OCI-LY7 (cell line): ENCODE results near the gene MFRP. TPM values are rescaled to one million over a fixed set of nuclear protein-coding genes. Genes with fewer than 3 reads are reported as not detected.

Experiments
- BruUV-seq: library from RNA; stranded (reverse); fragments of 400-500 nt; replicated peaks from 2 replicates; lab custom pipeline; 2021; lab: Mats Ljungman, UMichigan
- CTCF ChIA-PET: fragments of 300-600 bp; sonication (Branson Sonifier 250); formaldehyde crosslinking; loops from one replicate; lab custom pipeline; 2022; ENCODE audit warnings: antibody characterized with exemption; ENCODE audit not compliant: unreplicated experiment; lab: Charles Lee
- POLR2A ChIA-PET: fragments of 300-600 bp; sonication (Branson Sonifier 250); formaldehyde crosslinking; loops from one replicate; lab custom pipeline; 2022; ENCODE audit warnings: antibody characterized with exemption; lab: Charles Lee
- DNase-seq: peaks from one replicate; pipeline ENCODE4 v3.0.0-alpha.2; 2015; ENCODE audit warnings: low spot score
- H2AFZ ChIP-seq: fragments of 200-600 bp; sonication (generic), shearing (Covaris generic); 2 replicates; pipeline ENCODE4 v1.6.1; 2014; ENCODE audit warnings: mild to moderate bottlenecking, antibody characterized with exemption, low read length, moderate library complexity
- H3K27ac ChIP-seq: fragments of 200-600 bp; sonication (generic); 2 replicates; pipeline ENCODE4 v1.5.1; 2014; ENCODE audit warnings: mixed run types, low read depth, mild to moderate bottlenecking, moderate library complexity, low read length, inconsistent platforms; ENCODE audit not compliant: poor library complexity, severe bottlenecking
- H3K36me3 ChIP-seq: fragments of 200-600 bp; sonication (generic); 2 replicates; pipeline ENCODE4 v1.6.1; 2014; ENCODE audit warnings: mild to moderate bottlenecking, antibody characterized with exemption, low read length, moderate library complexity, mixed read lengths; ENCODE audit not compliant: insufficient read depth
- H3K4me1 ChIP-seq: fragments of 200-600 bp; sonication (generic); 2 replicates; pipeline ENCODE4 v1.5.1; 2014; ENCODE audit warnings: mild to moderate bottlenecking, low read length; ENCODE audit not compliant: insufficient read depth, poor library complexity, severe bottlenecking
- H3K4me2 ChIP-seq: fragments of 200-600 bp; sonication (generic); 2 replicates; pipeline ENCODE4 v1.6.1; 2014; ENCODE audit warnings: mild to moderate bottlenecking, low read length
- H3K4me3 ChIP-seq: fragments of 200-600 bp; sonication (generic); 2 replicates; pipeline ENCODE4 v1.5.1; 2014; ENCODE audit warnings: mild to moderate bottlenecking, low read depth, low read length; ENCODE audit not compliant: poor library complexity, severe bottlenecking
- H3K79me2 ChIP-seq: fragments of 200-600 bp; sonication (generic); 2 replicates; pipeline ENCODE4 v1.6.1; 2016; ENCODE audit warnings: low read depth, mild to moderate bottlenecking, low read length, moderate library complexity, mixed read lengths; ENCODE audit not compliant: insufficient read depth
- H3K9me2 ChIP-seq: fragments of 200-600 bp; sonication (generic); 2 replicates; pipeline ENCODE4 v1.6.1; 2016; ENCODE audit warnings: mild to moderate bottlenecking, low read length, mixed read lengths; ENCODE audit not compliant: insufficient read depth
- H3K9me3 ChIP-seq: fragments of 200-600 bp; sonication (generic); 2 replicates; pipeline ENCODE4 v1.6.1; 2014; ENCODE audit warnings: mild to moderate bottlenecking, mixed run types, low read length, mixed read lengths
- H4K20me1 ChIP-seq: fragments of 200-600 bp; sonication (generic); 2 replicates; pipeline ENCODE4 v1.6.1; 2014; ENCODE audit warnings: mild to moderate bottlenecking, antibody characterized with exemption, low read length, moderate library complexity, mixed read lengths; ENCODE audit not compliant: insufficient read depth
- EZH2phosphoT487 ChIP-seq: fragments of 200-600 bp; sonication (generic); IDR thresholded peaks from 2 replicates; pipeline ENCODE4 v1.6.1; 2018; ENCODE audit warnings: low read depth, borderline replicate concordance, mild to moderate bottlenecking, mixed run types, antibody characterized with exemption, low read length, moderate library complexity, mixed read lengths
- intact Hi-C: fragments of 100-400 bp; cut with micrococcal nuclease; formaldehyde crosslinking; loops from one replicate; pipeline ENCODE4 v1.10.0; 2022; ENCODE audit not compliant: unreplicated experiment
- total RNA-seq, 2 experiments: library from RNA; depleted of rRNA in 1 of 2; stranded (reverse); fragments of >200 nt in 1 of 2; shearing (Covaris generic) in 1 of 2; gene quantifications; 2 replicates each; pipeline ENCODE4 v1.2.3, GENCODE V29; 2014 to 2022
- TF ChIP-seq, protein P1 (sequence below): fragments of 200-600 bp; sonication (generic); conservative IDR thresholded peaks from 2 replicates; pipeline ENCODE4 v1.5.1; 2014; ENCODE audit warnings: mild to moderate bottlenecking, antibody characterized with exemption, low read length, moderate library complexity, mixed read lengths

Gene MFRP
- total RNA-seq, 2 experiments from 2014 or later = not detected

DNA sequence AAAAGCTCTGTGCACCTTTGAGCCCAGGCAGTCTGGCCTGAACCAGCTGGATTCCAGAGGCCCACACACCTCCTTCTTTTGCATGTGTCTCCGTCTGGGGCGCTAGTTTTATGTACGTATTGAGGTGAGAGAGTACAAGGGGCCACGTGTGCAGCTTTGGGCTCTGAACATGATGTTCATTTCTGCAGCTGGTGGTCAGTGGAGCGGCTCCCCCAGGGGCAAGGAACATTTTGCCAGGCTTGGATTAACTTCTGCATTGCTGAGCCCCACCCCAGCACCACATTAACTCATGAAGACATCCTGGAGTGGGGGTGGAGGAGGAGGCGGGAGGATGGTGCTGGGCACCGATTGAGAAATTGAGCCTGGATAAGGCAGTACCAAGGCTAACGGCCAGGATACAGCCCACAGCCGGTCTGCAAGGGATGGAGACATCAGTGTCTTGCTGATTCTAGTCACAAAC lies 21.2 kb upstream of the MFRP start:
- Histone ChIP-seq H3K27ac (peak overlapping the region; percentile 52), H3K9me2 (no peaks in the 10 kb centered on the region), H3K4me2 (peak overlapping the region; percentile 61), H3K4me3 (peak overlapping the region; percentile 20), H3K36me3 (no peaks in the 10 kb centered on the region), H3K79me2 (peaks cover 11% of the 10 kb centered on the region), H4K20me1 (no peaks in the 10 kb centered on the region), H2AFZ (no peak overlapping the region), H3K4me1 (peaks cover 81% of the 10 kb centered on the region), H3K9me3 (no peaks in the 10 kb centered on the region)
- no TSS peak for BruUV-seq
- peak; percentile 77 for DNase-seq
- TF ChIP-seq EZH2phosphoT487 = no peak
- TF ChIP-seq, protein P1, sequence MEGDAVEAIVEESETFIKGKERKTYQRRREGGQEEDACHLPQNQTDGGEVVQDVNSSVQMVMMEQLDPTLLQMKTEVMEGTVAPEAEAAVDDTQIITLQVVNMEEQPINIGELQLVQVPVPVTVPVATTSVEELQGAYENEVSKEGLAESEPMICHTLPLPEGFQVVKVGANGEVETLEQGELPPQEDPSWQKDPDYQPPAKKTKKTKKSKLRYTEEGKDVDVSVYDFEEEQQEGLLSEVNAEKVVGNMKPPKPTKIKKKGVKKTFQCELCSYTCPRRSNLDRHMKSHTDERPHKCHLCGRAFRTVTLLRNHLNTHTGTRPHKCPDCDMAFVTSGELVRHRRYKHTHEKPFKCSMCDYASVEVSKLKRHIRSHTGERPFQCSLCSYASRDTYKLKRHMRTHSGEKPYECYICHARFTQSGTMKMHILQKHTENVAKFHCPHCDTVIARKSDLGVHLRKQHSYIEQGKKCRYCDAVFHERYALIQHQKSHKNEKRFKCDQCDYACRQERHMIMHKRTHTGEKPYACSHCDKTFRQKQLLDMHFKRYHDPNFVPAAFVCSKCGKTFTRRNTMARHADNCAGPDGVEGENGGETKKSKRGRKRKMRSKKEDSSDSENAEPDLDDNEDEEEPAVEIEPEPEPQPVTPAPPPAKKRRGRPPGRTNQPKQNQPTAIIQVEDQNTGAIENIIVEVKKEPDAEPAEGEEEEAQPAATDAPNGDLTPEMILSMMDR = no peak
- ChIA-PET CTCF (interaction anchor here (1.0 kb wide), 1 partner anchor 9 kb away, joined by 3 read pairs; no protein-coding TSS in a partner anchor), POLR2A (interaction anchor here (0.6 to 1.5 kb wide), 5 partner anchors 9 to 313 kb away, joined by 3 to 6 read pairs (median 3); no protein-coding TSS in a partner anchor)
- intact Hi-C loops = no loop called here

DNA sequence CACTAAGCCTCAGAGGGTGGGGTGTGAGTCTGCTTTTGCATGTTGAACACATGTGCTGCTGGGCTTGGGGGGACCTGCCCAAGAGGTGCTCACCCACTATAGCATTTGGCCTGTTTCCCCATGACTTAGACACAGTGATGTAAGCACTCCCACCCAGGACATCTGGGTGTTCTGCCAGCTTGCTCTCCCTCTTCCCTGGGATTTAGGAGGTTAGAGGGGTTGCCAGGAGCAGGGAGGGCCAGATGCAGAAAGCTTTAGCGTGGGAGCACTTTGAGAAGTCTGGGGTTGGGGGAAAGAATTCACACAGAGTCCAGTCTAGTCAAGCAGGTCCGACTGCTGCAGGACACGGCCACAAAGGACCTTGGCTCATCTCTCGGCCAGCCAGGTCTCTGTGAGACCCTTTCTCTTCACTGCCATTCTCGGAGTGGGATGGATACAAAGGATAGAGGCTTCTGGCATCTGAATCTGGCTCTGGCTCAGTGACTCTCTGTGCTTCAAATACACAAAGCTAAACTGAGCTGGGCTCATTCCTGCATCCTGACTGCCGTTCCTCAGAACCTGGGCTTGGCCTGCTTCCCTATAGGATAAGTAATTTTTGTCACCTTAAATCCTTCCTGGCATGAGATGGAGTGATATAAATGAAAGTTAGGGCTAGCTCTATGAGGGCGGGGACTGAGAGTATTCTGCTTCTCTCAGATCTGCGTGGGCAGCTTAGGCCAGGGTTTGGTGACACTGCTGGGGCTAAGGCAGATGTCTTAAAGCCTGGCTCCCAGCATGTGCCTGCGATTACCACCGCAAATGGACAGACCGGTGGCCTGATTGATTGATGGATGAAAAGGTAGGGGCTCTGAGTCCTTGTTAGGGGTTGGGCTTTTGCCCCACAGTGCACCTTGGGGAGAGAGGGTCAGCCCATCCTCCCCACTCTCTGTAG lies 20.4 kb upstream of the MFRP start:
- no peak for DNase-seq
- peaks cover 86% of the 10 kb centered on the region for H3K4me1 ChIP-seq
- CTCF ChIA-PET = interaction anchor here (0.7 to 1.0 kb wide), 2 partner anchors 9 kb away, joined by 3 read pairs; no protein-coding TSS in a partner anchor

DNA sequence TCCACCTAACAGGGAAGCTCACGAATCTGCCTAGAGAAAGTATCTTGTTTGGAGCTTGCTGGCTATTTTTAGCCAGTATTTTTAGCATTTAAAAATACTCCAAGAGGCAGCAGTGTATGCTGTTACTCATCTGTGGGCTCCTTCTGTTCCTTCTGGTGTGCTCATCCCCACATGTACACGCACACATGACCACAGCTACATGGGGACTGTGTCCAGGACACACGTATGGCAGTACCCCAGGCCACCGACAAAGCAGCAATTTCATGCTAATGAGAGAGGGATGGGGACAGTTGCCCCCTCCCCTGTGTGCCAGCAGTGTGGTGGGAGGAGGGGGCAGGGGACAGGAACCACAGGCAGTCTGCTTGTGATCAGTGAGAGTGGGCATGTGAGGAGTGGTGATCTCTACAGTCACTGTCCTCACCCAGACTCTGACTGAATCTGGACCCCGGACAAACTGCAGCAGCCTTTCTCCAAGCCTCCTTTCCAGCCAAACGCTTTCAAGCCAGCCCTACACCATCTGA lies 18.6 kb upstream of the MFRP start:
- Histone ChIP-seq H3K79me2 (peaks cover 27% of the 10 kb centered on the region), H3K9me3 (no peaks in the 10 kb centered on the region), H3K9me2 (no peaks in the 10 kb centered on the region), H2AFZ (no peak overlapping the region; the same call in 1 of the 2 replicates), H3K4me2 (peak overlapping the region; percentile 76), H3K4me1 (peaks cover 85% of the 10 kb centered on the region), H4K20me1 (no peaks in the 10 kb centered on the region), H3K4me3 (peak overlapping the region; percentile 78), H3K27ac (peak overlapping the region; percentile 41), H3K36me3 (no peaks in the 10 kb centered on the region)
- DNase-seq = peak; percentile 33
- intact Hi-C loops = no loop called here
- POLR2A ChIA-PET = interaction anchor here (0.7 to 1.1 kb wide), 5 partner anchors 10 to 44 kb away, joined by 3 to 5 read pairs (median 4); partner anchors contain the start of gene RNF26
- BruUV-seq = no TSS peak
- CTCF ChIA-PET = interaction anchor here (1.0 to 1.2 kb wide), 4 partner anchors 8 to 110 kb away, joined by 3 to 5 read pairs (median 4); no protein-coding TSS in a partner anchor
- TF ChIP-seq EZH2phosphoT487 = no peak
- TF ChIP-seq, protein P1 = no peak

More for the DNA sequence above, 20.4 kb upstream of the MFRP start:
- peak overlapping the region; percentile 20 for H3K4me3 ChIP-seq
- TF ChIP-seq EZH2phosphoT487 = no peak
- H4K20me1 ChIP-seq = no peaks in the 10 kb centered on the region
- no peaks in the 10 kb centered on the region for H3K9me3 ChIP-seq
- H3K4me2 ChIP-seq = peak overlapping the region; percentile 61
- no peaks in the 10 kb centered on the region for H3K36me3 ChIP-seq
- peak overlapping the region; percentile 52 for H3K27ac ChIP-seq
- POLR2A ChIA-PET = interaction anchor here (0.6 to 1.5 kb wide), 4 partner anchors 9 to 313 kb away, joined by 3 to 6 read pairs (median 3); no protein-coding TSS in a partner anchor
- H2AFZ ChIP-seq = no peak overlapping the region
- BruUV-seq = no TSS peak
- intact Hi-C loops = no loop called here
- H3K79me2 ChIP-seq = peaks cover 17% of the 10 kb centered on the region
- no peaks in the 10 kb centered on the region for H3K9me2 ChIP-seq
